Measurements from ENCODE around the gene CUX1.

DNA sequence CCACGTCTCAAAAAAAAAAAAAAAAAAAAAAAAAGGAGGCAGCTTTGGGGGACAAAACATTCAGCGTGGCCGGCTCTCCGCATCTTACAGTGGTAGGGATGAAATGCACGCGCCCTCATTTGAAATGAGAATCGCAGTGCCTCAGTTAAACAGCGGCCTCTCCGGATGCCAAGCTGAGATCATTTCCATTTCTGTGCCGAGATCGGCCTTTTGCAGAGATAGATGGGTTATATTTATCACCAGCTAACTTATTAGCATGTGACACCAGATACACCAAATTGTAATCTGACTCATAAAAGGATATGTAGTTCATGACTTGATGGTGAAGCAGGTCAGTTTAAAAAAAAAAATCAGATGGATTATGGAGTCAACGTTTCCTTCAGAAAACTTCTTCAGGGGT lies 138.7 kb downstream of the CUX1 start:
- TF ChIP-seq ZNF274 (IDR thresholded peaks at IDR 0.05; ENCODE audit: low read depth, low read length) (no peak), SUZ12 (IDR thresholded peaks at IDR 0.05; ENCODE audit: extremely low read depth, insufficient read depth, insufficient read length) (no peak)

Measured in NT2/D1 (cell line).